ENCODE data around the gene C11orf24. TPM values are rescaled to one million over a fixed set of nuclear protein-coding genes. Genes with fewer than 3 reads are reported as not detected.

Gene C11orf24
- total RNA-seq, 6 experiments from 2014 or later = 39.4 to 70.9 (median 62.4) TPM

GRCh38 chr11:68314203-68315170 is 42.7 kb upstream of the C11orf24 start:
- H3K9me3 ChIP-seq = no peaks in the 10 kb centered on the region
- TF ChIP-seq CTCF (IDR thresholded peaks at IDR 0.05) (no peak), POLR2A (IDR thresholded peaks at IDR 0.05) (no peak)
- peak overlapping the region; percentile 93 to 95 (median 94) for H3K27ac ChIP-seq
- no peaks in the 10 kb centered on the region for H3K27me3 ChIP-seq
- no peak for DNase-seq
- peak; percentile 19 to 41 (median 40) for ATAC-seq
- intact Hi-C loops (cut with DNase I) = loop anchor here in 1 of 2 donors (10.0 kb wide), 1 partner anchor 70 kb away; no protein-coding TSS in a partner anchor
- 11% methylated on average over 22 of the region's 27 CpGs for WGBS (ENCODE audit: insufficient coverage, low coverage, low lambda C conversion rate, missing lambda C conversion rate)
- H3K36me3 ChIP-seq = no peaks in the 10 kb centered on the region
- H3K4me3 ChIP-seq = peak overlapping the region; percentile 67 to 75 (median 74)
- peaks cover 0 to 31% (median 16%) of the 10 kb centered on the region in 4 donors for H3K4me1 ChIP-seq

- H3K4me3 ChIP-seq = peak overlapping the region; percentile 67 to 75 (median 74)
- ATAC-seq (peak in 1 of 4 donors; percentile 4), DNase-seq (no peak)
- H3K27me3 ChIP-seq = no peaks in the 10 kb centered on the region
- TF ChIP-seq CTCF (IDR thresholded peaks at IDR 0.05) (no peak), POLR2A (IDR thresholded peaks at IDR 0.05) (no peak)
- peak overlapping the region; percentile 93 to 95 (median 94) for H3K27ac ChIP-seq
- H3K9me3 ChIP-seq = no peaks in the 10 kb centered on the region
- H3K4me1 ChIP-seq = peaks cover 0 to 30% (median 16%) of the 10 kb centered on the region in 4 donors
- 10% methylated on average over 19 of the region's 19 CpGs for WGBS (ENCODE audit: insufficient coverage, low coverage, low lambda C conversion rate, missing lambda C conversion rate)
- intact Hi-C loops (cut with DNase I) = loop anchor here in 1 of 2 donors (10.0 kb wide), 1 partner anchor 71 kb away; no protein-coding TSS in a partner anchor
- no peaks in the 10 kb centered on the region for H3K36me3 ChIP-seq
These were observed 41.9 kb upstream of the C11orf24 start for GRCh38 chr11:68313574-68314202.

- Histone ChIP-seq H3K27me3 (no peaks in the 10 kb centered on the region), H3K36me3 (no peaks in the 10 kb centered on the region), H3K4me3 (peak overlapping the region; percentile 67 to 75 (median 74)), H3K4me1 (peaks cover 0 to 30% (median 16%) of the 10 kb centered on the region in 4 donors), H3K9me3 (no peaks in the 10 kb centered on the region), H3K27ac (peak overlapping the region; percentile 93 to 95 (median 94))
- intact Hi-C loops (cut with DNase I) = loop anchor here in 1 of 2 donors (10.0 kb wide), 1 partner anchor 72 kb away; no protein-coding TSS in a partner anchor
- 0% methylated on average over 7 of the region's 102 CpGs for WGBS (ENCODE audit: insufficient coverage, low coverage, low lambda C conversion rate, missing lambda C conversion rate)
- peak; percentile 1 to 8 (median 2) for ATAC-seq
- TF ChIP-seq CTCF (IDR thresholded peaks at IDR 0.05) (no peak), POLR2A (IDR thresholded peaks at IDR 0.05) (peak; percentile 13)
- DNase-seq = peak in 1 of 3 donors; percentile 59
These were observed 41.2 kb upstream of the C11orf24 start for GRCh38 chr11:68312780-68313573.

Data from right lobe of liver (tissue), 6 donors.